Measurements from ENCODE around the gene GNAS-AS1. TPM values are rescaled to one million over a fixed set of nuclear protein-coding genes. Genes with fewer than 3 reads are reported as not detected.

The GNAS-AS1 gene
- total and polyA plus RNA-seq, 11 donors = 0.17 to 0.91 (median 0.29) TPM; not detected in 2

DNA sequence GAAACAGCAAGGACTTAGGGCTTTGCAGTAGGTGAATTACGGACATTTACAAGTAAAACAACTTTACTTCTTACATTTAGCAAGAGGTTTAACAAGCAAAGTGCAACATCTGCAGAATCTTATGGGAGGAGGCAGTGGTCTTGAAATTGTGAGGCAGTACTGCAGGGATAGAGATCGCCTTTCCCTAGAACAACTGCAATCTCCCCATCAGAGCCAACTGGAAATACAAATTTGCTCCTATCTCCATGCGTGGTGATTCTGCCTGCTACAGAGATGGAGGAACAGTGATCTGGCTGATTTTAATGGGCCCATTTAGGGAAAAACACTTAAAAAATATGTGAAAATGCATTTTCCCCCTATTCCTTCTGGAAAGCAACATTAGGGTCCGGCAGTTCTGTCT, 27.7 kb upstream of the GNAS-AS1 start:
- WGBS, 4 donors = 90 to 96% (median 94%) methylated on average over 4 of the region's 4 CpGs
- Histone ChIP-seq H3K27me3 (no peaks in the 10 kb centered on the region), H3K36me3 (no peaks in the 10 kb centered on the region), H3K9me3 (no peaks in the 10 kb centered on the region), H3K4me3 (no peak overlapping the region), H3K4me1 (no peaks in the 10 kb centered on the region), H3K27ac (no peak overlapping the region)
- no peak for TF ChIP-seq CTCF (IDR thresholded peaks at IDR 0.05)
- no peak for TF ChIP-seq POLR2A (IDR thresholded peaks at IDR 0.05)
- intact Hi-C loops (cut with DNase I) = loop anchor here in 3 of 10 donors (10.0 kb wide), 3 partner anchors 166 to 526 kb away; partner anchors contain the start of gene PRELID3B (in 1 of the 3)
- no peak for ATAC-seq
- DNase-seq = no peak

- H3K27me3 ChIP-seq = no peaks in the 10 kb centered on the region
- no peak for TF ChIP-seq POLR2A (IDR thresholded peaks at IDR 0.05)
- no peak for TF ChIP-seq CTCF (IDR thresholded peaks at IDR 0.05)
- H3K4me1 ChIP-seq = no peaks in the 10 kb centered on the region
- intact Hi-C loops (cut with DNase I) = loop anchor here in 3 of 10 donors (10.0 kb wide), 3 partner anchors 167 to 527 kb away; partner anchors contain the start of gene PRELID3B (in 1 of the 3)
- ATAC-seq = no peak
- no peak overlapping the region for H3K4me3 ChIP-seq
- no peaks in the 10 kb centered on the region for H3K36me3 ChIP-seq
- 71 to 82% (median 76%) methylated on average over 4 of the region's 4 CpGs for WGBS, 4 donors
- no peak overlapping the region for H3K27ac ChIP-seq
- no peaks in the 10 kb centered on the region for H3K9me3 ChIP-seq
- no peak for DNase-seq
Observed at GRCh38 chr20:58877976-58878360, 27.3 kb upstream of the GNAS-AS1 start.

GRCh38 chr20:58877050-58877975, 26.6 kb upstream of the GNAS-AS1 start:
- intact Hi-C loops (cut with DNase I) = loop anchor here in 3 of 10 donors (10.0 kb wide), 3 partner anchors 167 to 527 kb away; partner anchors contain the start of gene PRELID3B (in 1 of the 3)
- 73 to 82% (median 80%) methylated on average over 11 of the region's 11 CpGs for WGBS, 4 donors
- Histone ChIP-seq H3K36me3 (no peaks in the 10 kb centered on the region), H3K4me1 (no peaks in the 10 kb centered on the region), H3K4me3 (no peak overlapping the region), H3K9me3 (no peaks in the 10 kb centered on the region), H3K27me3 (no peaks in the 10 kb centered on the region), H3K27ac (no peak overlapping the region)
- no peak for ATAC-seq
- DNase-seq = no peak
- no peak for TF ChIP-seq POLR2A (IDR thresholded peaks at IDR 0.05)
- TF ChIP-seq CTCF (IDR thresholded peaks at IDR 0.05) = no peak

- Histone ChIP-seq H3K9me3 (no peaks in the 10 kb centered on the region), H3K4me3 (no peak overlapping the region), H3K27ac (no peak overlapping the region), H3K4me1 (no peaks in the 10 kb centered on the region), H3K36me3 (no peaks in the 10 kb centered on the region), H3K27me3 (no peaks in the 10 kb centered on the region)
- ATAC-seq (no peak), DNase-seq (no peak)
- intact Hi-C loops (cut with DNase I) = loop anchor here in 3 of 10 donors (10.0 kb wide), 3 partner anchors 168 to 528 kb away; partner anchors contain the start of gene PRELID3B (in 1 of the 3)
- no peak for TF ChIP-seq POLR2A (IDR thresholded peaks at IDR 0.05)
- no peak for TF ChIP-seq CTCF (IDR thresholded peaks at IDR 0.05)
- WGBS, 4 donors = 84 to 92% (median 86%) methylated on average over 7 of the region's 7 CpGs
Observed at GRCh38 chr20:58876437-58876836, 25.7 kb upstream of the GNAS-AS1 start.

All from heart left ventricle (tissue), 16 donors.